Glomerular visceral epithelial cell (primary cell): ENCODE measurements around the gene KCTD21.

Experiments
- DNase-seq: peaks from one replicate; pipeline ENCODE4 v3.0.0-alpha.2; 2016; ENCODE audit errors: extremely low spot score

The KCTD21 gene

DNA sequence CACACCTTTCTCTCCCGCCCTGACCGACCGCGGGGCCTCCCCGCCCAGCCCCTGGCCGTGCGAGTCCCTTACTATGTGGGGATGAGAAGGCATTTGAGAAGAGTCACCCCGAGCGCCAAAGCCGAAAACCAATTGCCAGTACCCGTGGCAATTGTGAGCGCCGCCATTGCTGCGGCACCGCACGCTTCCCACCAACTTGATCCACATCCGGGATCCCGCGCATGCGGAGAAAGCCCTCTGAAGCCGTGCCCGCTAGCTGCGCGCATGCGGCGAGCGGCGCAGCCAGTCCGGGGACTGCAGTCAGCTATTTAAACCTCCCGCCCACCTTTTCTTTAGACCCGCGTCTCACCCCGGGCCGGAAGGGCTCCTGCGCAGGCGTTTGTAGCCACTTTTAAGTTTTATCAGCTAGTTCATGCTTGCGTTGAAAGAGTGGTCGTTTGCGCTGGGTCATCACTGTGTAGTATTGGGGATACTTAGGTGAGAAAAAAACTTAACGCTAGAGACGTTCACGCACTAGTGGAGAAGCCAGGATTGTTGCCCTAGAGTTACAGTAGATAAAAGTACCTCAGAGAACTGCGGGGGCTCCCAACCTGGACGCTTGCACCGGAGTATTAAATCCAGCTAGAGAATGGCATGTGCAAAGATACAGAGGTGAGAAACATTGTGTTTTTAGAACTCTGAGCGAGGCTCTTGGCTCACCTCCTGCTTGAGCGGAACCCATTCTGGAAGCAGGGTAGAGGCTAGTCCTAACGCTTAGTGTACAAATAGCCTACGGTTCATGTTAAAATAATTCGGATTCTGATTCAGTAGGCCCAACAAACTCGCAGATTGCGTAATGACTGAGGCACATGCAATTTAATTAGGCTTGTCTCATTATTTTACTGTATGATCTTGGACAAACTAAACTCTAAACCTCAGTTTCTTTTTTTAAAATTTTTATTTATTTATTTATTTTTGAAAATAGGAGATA is 48.7 kb downstream of the KCTD21 start, which contains the start of gene ALG8:
Gene ALG8, minus strand, starts transcription at position 205 of the 970 bp plus-strand sequence. Its CDS starts 38 bp downstream, at position 167.
- peak; percentile 95 for DNase-seq

- DNase-seq = peak; percentile 31
Measured at GRCh38 chr11:78138694-78139421, 49.6 kb downstream of the KCTD21 start.

DNA sequence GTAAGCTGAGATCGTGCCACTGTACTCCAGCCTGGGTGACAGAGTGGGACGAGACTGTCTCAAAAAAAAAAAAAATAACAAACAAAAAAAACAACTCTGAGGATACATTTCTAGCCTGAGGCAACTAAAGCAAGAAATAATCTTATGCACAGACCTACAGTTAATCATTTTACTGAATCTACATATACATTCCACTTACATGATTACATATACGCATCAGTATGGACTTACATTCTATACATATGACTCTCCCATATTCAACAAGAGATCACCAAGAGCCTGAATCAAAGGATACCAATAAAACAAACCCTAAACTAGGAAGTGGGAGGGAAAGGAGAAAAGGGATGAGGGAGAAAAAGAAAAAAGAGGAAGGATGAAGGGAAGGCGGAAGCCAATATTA is 50.1 kb downstream of the KCTD21 start:
- no peak for DNase-seq

- DNase-seq = no peak
Measured at GRCh38 chr11:78132475-78132874, 56.0 kb downstream of the KCTD21 start.

- DNase-seq = no peak
Measured at GRCh38 chr11:78131956-78132355, 56.5 kb downstream of the KCTD21 start.

- DNase-seq = no peak
Measured at GRCh38 chr11:78127403-78127802, 61.0 kb downstream of the KCTD21 start.
